Smooth muscle cell (in vitro differentiated cells): ENCODE data around the gene DHRS9. TPM values are rescaled to one million over a fixed set of nuclear protein-coding genes. Genes with fewer than 3 reads are reported as not detected.
"Not testable (repeated sequence)": the region's sequence is repeated elsewhere in the genome, so short reads cannot be mapped to it uniquely, and the experiment has no call there.

Experiments
- DNase-seq: peaks from one replicate; lab custom pipeline; 2025; ENCODE audit not compliant: unreplicated experiment; lab: John Stamatoyannopoulos, UW
- H2AFZ ChIP-seq: fragments of 200-600 bp; sonication (generic); 2 replicates; pipeline ENCODE4 v1.6.0; 2016; ENCODE audit warnings: antibody characterized with exemption, low read depth, mild to moderate bottlenecking
- H3F3A ChIP-seq: fragments of 200-600 bp; sonication (generic); 2 replicates; pipeline ENCODE4 v1.6.0; 2017; ENCODE audit warnings: antibody characterized with exemption, low read depth
- H3K27ac ChIP-seq: fragments of 200-600 bp; sonication (generic); 2 replicates; pipeline ENCODE4 v1.5.1; 2016; ENCODE audit warnings: low read depth, mild to moderate bottlenecking
- H3K27me3 ChIP-seq: fragments of 200-600 bp; sonication (generic); 2 replicates; pipeline ENCODE4 v1.6.1; 2016; ENCODE audit warnings: low read depth, mild to moderate bottlenecking
- H3K36me3 ChIP-seq: fragments of 200-600 bp; sonication (generic); 2 replicates; pipeline ENCODE4 v1.5.1; 2016; ENCODE audit warnings: low read depth
- H3K4me1 ChIP-seq: fragments of 200-600 bp; sonication (generic); 2 replicates; pipeline ENCODE4 v1.5.1; 2016; ENCODE audit warnings: low read depth
- H3K4me2 ChIP-seq: fragments of 200-600 bp; sonication (generic); 2 replicates; pipeline ENCODE4 v1.6.0; 2016; ENCODE audit warnings: mild to moderate bottlenecking
- H3K4me3 ChIP-seq: fragments of 200-600 bp; sonication (generic); 2 replicates; pipeline ENCODE4 v1.5.1; 2016; ENCODE audit warnings: mild to moderate bottlenecking
- H3K79me2 ChIP-seq: fragments of 200-600 bp; sonication (generic); 2 replicates; pipeline ENCODE4 v1.6.0; 2016; ENCODE audit warnings: low read depth, mild to moderate bottlenecking
- H3K9ac ChIP-seq: fragments of 200-600 bp; sonication (generic); 2 replicates; pipeline ENCODE4 v1.6.0; 2016; ENCODE audit warnings: low read depth
- H3K9me3 ChIP-seq: fragments of 200-600 bp; sonication (generic); replicated peaks from 2 replicates; pipeline ENCODE4 v1.5.1; 2016; ENCODE audit warnings: low read depth
- H4K20me1 ChIP-seq: fragments of 200-600 bp; sonication (generic); 2 replicates; pipeline ENCODE4 v1.6.0; 2016; ENCODE audit warnings: low read depth
- WGBS: methylation state at CpG from one replicate; pipeline ENCODE4 v1.1.7; 2016; ENCODE audit warnings: low lambda C conversion rate; 5-methylcytosine and 5-hydroxymethylcytosine counted together
- polyA plus RNA-seq: library from polyadenylated mRNA; unstranded; fragments of >200 nt; fragmentation: Nextera tagmentation; extraction: Ambion mirVana; gene quantifications from 2 replicates; pipeline ENCODE4 v1.2.1, GENCODE V29; 2016
- total RNA-seq: library from RNA; depleted of rRNA; stranded (reverse); fragments of >200 nt; gene quantifications from 2 replicates; pipeline ENCODE4 v1.2.3, GENCODE V29; 2014
- TF ChIP-seq, protein P1 (sequence below): fragments of 200-600 bp; sonication (generic); IDR thresholded peaks from 2 replicates; pipeline ENCODE4 v1.5.1; 2017; ENCODE audit warnings: borderline replicate concordance, mild to moderate bottlenecking, antibody characterized with exemption; ENCODE audit not compliant: insufficient read depth, poor library complexity, severe bottlenecking

Gene DHRS9
- total and polyA plus RNA-seq, 2 experiments from 2014 or later, result 0.09 to 0.38 TPM

DNA sequence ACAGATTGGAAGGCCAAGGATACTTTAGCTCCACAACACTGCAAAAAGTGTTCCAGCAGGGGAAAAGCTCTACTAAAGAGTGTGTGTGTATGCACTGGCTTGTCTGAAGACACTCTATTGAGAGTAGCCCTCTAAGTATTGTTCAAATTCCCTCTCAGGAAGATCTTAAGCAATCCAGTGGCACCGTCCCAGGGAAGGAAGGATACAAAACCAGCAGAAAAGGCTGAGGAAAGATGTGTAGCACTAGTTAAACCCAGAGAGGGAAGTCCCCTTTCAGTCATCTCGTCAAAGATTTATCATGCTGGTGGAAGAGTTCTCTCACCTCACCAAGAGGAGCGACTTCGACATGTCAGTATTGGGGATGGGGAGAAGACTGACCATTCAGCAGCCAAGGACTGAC lies 50.5 kb downstream of the DHRS9 start:
- no peaks in the 10 kb centered on the region for H3K4me1 ChIP-seq
- H3K27me3 ChIP-seq, result peaks cover 40% of the 10 kb centered on the region
- no peaks in the 10 kb centered on the region for H3F3A ChIP-seq
- no peak overlapping the region for H3K4me3 ChIP-seq
- no peak overlapping the region for H3K27ac ChIP-seq
- H3K9ac ChIP-seq, result no peak overlapping the region
- H3K36me3 ChIP-seq, result no peaks in the 10 kb centered on the region
- TF ChIP-seq, protein P1, sequence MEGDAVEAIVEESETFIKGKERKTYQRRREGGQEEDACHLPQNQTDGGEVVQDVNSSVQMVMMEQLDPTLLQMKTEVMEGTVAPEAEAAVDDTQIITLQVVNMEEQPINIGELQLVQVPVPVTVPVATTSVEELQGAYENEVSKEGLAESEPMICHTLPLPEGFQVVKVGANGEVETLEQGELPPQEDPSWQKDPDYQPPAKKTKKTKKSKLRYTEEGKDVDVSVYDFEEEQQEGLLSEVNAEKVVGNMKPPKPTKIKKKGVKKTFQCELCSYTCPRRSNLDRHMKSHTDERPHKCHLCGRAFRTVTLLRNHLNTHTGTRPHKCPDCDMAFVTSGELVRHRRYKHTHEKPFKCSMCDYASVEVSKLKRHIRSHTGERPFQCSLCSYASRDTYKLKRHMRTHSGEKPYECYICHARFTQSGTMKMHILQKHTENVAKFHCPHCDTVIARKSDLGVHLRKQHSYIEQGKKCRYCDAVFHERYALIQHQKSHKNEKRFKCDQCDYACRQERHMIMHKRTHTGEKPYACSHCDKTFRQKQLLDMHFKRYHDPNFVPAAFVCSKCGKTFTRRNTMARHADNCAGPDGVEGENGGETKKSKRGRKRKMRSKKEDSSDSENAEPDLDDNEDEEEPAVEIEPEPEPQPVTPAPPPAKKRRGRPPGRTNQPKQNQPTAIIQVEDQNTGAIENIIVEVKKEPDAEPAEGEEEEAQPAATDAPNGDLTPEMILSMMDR, result no peak
- H4K20me1 ChIP-seq, result no peaks in the 10 kb centered on the region
- H3K79me2 ChIP-seq, result no peaks in the 10 kb centered on the region
- no peak overlapping the region for H2AFZ ChIP-seq
- no peak for DNase-seq
- no peak overlapping the region for H3K4me2 ChIP-seq
- no peaks in the 10 kb centered on the region for H3K9me3 ChIP-seq
- WGBS, result 90% methylated on average over 4 of the region's 4 CpGs

DNA sequence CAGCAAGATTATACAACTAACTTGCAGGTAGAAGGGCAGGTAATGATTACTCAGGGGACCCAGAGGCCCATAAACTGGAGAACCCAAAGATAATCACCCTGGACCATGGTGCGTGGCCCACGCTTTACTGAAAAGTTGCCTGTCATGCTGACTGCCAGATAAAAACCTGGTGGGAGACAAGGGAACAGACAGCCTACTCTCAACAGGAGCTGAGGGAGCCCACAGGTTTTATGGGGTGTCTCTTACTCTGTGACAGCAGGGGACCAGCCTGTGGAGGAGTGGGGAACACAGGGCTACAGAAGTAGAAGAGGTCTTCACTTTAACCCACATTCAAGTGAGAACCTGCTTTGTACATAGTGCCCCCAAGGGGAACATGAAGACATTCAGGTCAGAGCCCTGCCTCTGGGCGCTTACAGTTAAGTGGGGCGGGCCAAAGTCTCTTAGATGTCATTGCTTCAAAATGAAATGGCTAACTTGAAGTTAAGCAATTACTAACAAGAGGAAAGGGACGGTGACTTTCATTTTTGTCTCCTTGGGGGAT lies 60.4 kb downstream of the DHRS9 start:
- Histone ChIP-seq H2AFZ (no peak overlapping the region), H3K4me3 (no peak overlapping the region), H3K4me1 (no peaks in the 10 kb centered on the region), H3K36me3 (no peaks in the 10 kb centered on the region), H3F3A (no peaks in the 10 kb centered on the region), H3K27me3 (peaks cover 19% of the 10 kb centered on the region), H3K9ac (no peak overlapping the region), H3K4me2 (no peak overlapping the region), H4K20me1 (no peaks in the 10 kb centered on the region), H3K9me3 (no peaks in the 10 kb centered on the region), H3K27ac (no peak overlapping the region), H3K79me2 (no peaks in the 10 kb centered on the region)
- no peak for DNase-seq
- TF ChIP-seq, protein P1, result no peak
- 90% methylated on average over 5 of the region's 5 CpGs for WGBS

DNA sequence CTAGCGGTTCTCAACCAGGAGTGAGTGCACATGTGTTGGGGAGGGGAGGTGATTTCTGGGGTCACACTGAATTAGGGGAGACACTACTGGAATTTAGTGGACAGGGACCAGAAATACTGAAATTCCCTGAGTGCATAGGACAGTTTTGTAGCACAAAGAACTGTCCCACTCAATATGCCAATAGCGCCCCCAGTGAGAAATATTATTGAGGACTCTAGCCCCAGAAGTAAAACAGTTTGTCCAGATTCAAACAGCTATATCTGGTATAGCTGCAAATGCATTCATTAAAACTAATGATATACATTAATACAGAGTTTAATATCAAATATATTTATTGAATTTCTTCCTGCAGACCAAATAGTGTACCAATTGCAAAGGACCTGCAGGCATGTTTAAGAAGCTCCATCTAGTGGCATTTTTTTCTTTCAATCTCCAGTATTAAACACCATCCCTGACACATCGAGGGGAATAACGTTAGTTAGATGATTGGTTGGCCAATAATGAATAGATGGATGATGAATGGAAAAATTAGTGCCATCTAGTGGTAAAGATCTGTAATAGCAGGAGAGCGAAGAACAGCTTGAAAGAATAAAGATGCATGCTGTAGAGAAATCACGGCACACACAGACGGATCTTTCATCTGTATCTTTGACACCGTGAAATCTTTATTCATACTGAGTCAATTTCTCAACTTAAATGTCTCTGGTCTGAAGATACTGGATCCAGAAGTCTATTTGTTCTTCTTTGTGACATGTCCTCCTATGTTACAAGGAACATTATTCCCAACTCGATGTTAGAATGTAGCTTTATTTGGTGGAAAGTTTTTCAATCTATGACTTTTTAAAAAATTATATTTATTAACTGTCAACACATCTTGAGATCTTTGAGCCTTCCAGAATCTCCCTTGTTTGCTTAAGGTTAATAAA lies 62.5 kb downstream of the DHRS9 start:
- peaks cover 8% of the 10 kb centered on the region for H3K27me3 ChIP-seq
- H2AFZ ChIP-seq, result no peak overlapping the region
- WGBS, result 47% methylated on average over 9 of the region's 9 CpGs
- no peak overlapping the region for H3K4me2 ChIP-seq
- H3K9ac ChIP-seq, result no peak overlapping the region
- TF ChIP-seq, protein P1, result peak; percentile 92
- H3F3A ChIP-seq, result no peaks in the 10 kb centered on the region
- H3K27ac ChIP-seq, result no peak overlapping the region
- no peaks in the 10 kb centered on the region for H3K9me3 ChIP-seq
- DNase-seq, result no peak
- no peaks in the 10 kb centered on the region for H3K79me2 ChIP-seq
- H3K4me1 ChIP-seq, result no peaks in the 10 kb centered on the region
- no peaks in the 10 kb centered on the region for H4K20me1 ChIP-seq
- H3K36me3 ChIP-seq, result no peaks in the 10 kb centered on the region
- no peak overlapping the region for H3K4me3 ChIP-seq

DNA sequence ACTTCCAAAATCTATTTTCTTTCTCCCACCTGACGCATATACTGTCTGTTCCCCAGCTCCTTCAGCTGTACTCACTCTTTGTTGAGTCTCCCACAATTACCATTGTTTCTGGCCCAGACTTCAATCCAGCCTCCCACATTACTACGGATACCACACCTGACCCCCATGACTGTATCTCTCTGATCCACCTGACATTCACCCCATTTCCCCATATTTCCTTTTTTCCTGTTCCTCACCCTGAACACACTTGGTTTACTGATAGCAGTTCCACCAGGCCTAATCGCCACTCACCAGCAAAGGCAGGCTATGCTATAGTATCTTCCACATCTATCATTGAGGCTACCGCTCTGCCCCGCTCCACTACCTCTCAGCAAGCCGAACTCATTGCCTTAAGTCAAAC lies 64.9 kb downstream of the DHRS9 start:
- not testable (repeated sequence) for H3F3A ChIP-seq, H3K27ac ChIP-seq, H3K9me3 ChIP-seq, H2AFZ ChIP-seq, DNase-seq, H3K4me1 ChIP-seq, H3K4me2 ChIP-seq, H3K27me3 ChIP-seq, H3K79me2 ChIP-seq, H3K9ac ChIP-seq, H3K36me3 ChIP-seq, H3K4me3 ChIP-seq, H4K20me1 ChIP-seq
- 97% methylated on average over 6 of the region's 6 CpGs for WGBS

DNA sequence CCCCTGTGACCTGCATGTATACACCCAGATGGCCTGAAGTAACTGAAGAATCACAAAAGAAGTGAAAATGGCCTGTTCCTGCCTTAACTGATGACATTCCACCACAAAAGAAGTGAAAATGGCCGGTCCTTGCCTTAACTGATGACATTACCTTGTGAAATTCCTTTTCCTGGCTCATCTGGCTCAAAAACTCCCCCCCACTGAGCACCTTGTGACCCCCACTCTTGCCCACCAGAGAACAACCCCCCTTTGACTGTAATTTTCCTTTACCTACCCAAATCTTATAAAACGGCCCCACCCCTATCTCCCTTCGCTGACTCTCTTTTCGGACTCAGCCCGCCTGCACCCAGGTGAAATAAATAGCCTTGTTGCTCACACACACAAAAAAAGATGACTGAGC lies 67.1 kb downstream of the DHRS9 start:
- H3K36me3 ChIP-seq, H3K79me2 ChIP-seq, H3K27me3 ChIP-seq, H3F3A ChIP-seq, H3K4me3 ChIP-seq, DNase-seq, H3K27ac ChIP-seq, H3K9me3 ChIP-seq, H2AFZ ChIP-seq, H4K20me1 ChIP-seq, H3K9ac ChIP-seq, H3K4me2 ChIP-seq, H3K4me1 ChIP-seq: not testable (repeated sequence)
- 83% methylated on average over 5 of the region's 5 CpGs for WGBS
